HG02938 (cell line): ENCODE measurements around the gene SFMBT1.
"Not testable (repeated sequence)": the region's sequence is repeated elsewhere in the genome, so short reads cannot be mapped to it uniquely, and the experiment has no call there.

Source experiments
- ATAC-seq: cut with Tn5 transposase; IDR thresholded peaks from one replicate; pipeline ENCODE4 v1.9.1; 2021; ENCODE audit warnings: mild to moderate bottlenecking, moderate library complexity; ENCODE audit not compliant: unreplicated experiment

SFMBT1 gene

GRCh38 chr3:53039376-53039752 is 6.5 kb downstream of the SFMBT1 start:
- no peak for ATAC-seq

GRCh38 chr3:53038679-53039375 is 7.0 kb downstream of the SFMBT1 start:
- no peak for ATAC-seq

GRCh38 chr3:53035825-53036619 is 9.9 kb downstream of the SFMBT1 start:
- ATAC-seq = no peak

- ATAC-seq = not testable (repeated sequence)
Measured at GRCh38 chr3:53035018-53035417, 10.9 kb downstream of the SFMBT1 start.

GRCh38 chr3:53034411-53034810 is 11.5 kb downstream of the SFMBT1 start:
- not testable (repeated sequence) for ATAC-seq

- no peak for ATAC-seq
Measured at GRCh38 chr3:53032609-53033008, 13.3 kb downstream of the SFMBT1 start.

GRCh38 chr3:53030619-53031449 is 15.0 kb downstream of the SFMBT1 start:
- no peak for ATAC-seq

GRCh38 chr3:53028641-53029040 is 17.2 kb downstream of the SFMBT1 start:
- no peak for ATAC-seq

GRCh38 chr3:53027254-53027844 is 18.5 kb downstream of the SFMBT1 start:
- ATAC-seq = no peak

GRCh38 chr3:53026382-53027162 is 19.3 kb downstream of the SFMBT1 start:
- ATAC-seq = no peak

- ATAC-seq = no peak
Measured at GRCh38 chr3:53024315-53024714, 21.6 kb downstream of the SFMBT1 start.

GRCh38 chr3:53023072-53023823 is 22.6 kb downstream of the SFMBT1 start:
- ATAC-seq = no peak

GRCh38 chr3:53022647-53023046 is 23.2 kb downstream of the SFMBT1 start:
- no peak for ATAC-seq

GRCh38 chr3:53016236-53016635 is 29.6 kb downstream of the SFMBT1 start:
- no peak for ATAC-seq

- no peak for ATAC-seq
Measured at GRCh38 chr3:53011324-53011723, 34.5 kb downstream of the SFMBT1 start.

GRCh38 chr3:53009826-53010539 is 35.9 kb downstream of the SFMBT1 start:
- ATAC-seq = no peak

- ATAC-seq = no peak
Measured at GRCh38 chr3:53008932-53009331, 36.9 kb downstream of the SFMBT1 start.

- no peak for ATAC-seq
Measured at GRCh38 chr3:53005854-53006513, 39.9 kb downstream of the SFMBT1 start.
